HG03025 (cell line): ENCODE measurements around the gene SNX13.
"Not testable (repeated sequence)": the region's sequence is repeated elsewhere in the genome, so short reads cannot be mapped to it uniquely, and the experiment has no call there.

Source experiments
- ATAC-seq: cut with Tn5 transposase; IDR thresholded peaks from one replicate; pipeline ENCODE4 v1.9.1; 2021; ENCODE audit warnings: mild to moderate bottlenecking, moderate library complexity; ENCODE audit not compliant: unreplicated experiment, low FRiP score

Gene SNX13

DNA sequence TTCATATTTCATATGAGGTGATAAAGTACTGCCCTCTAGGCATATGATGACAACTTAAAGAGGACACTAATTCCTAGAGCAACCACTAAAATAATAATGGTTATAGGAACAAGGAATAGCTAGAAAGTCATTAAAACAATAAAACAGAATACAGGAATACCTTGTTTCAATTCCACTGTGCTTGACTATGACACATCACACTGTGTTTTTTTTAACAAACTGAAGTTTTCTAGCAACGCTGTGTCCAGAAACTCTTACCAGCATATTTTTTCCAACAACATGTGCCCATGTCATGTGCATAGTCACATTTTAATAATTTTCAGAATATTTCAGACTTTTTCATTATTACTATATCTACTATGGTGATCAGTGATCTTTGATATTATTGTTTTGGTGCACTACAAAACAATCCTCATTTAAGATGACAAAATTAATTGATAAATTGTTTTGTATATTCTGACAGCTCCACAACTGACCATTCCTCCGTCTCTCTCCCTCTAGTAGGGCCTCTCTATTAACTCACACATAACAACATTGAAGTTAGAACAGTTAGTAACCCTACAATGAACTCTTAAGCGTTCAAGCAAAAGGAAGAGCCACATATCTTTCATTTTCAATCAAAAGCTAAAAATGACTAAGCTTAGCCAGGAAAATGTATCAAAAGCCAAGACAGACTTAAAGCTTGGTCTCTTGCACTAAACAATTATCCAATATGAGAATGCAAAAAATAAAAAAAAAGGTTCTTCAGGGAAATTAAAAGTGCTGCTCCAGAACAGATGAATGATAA is 85.8 kb downstream of the SNX13 start:
- ATAC-seq, result no peak

DNA sequence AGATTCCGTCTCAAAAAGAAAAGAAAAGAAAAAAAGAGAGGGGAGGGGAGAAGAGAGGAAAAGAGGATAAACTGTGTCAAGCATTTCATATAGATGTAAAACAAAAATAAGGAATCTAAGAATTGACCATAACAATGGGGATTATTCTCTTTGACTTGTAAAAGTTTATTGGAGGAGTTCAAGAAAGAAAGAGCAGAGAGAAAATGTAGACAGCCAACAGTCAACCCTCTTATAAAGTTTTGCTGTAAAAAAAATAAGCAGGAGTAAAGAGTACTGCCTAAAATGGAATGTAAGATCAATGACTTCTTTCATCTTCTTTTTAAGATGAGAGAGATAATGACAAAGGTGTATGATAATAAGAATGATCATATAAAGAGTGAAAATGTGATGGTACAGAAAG is 87.9 kb downstream of the SNX13 start:
- no peak for ATAC-seq

DNA sequence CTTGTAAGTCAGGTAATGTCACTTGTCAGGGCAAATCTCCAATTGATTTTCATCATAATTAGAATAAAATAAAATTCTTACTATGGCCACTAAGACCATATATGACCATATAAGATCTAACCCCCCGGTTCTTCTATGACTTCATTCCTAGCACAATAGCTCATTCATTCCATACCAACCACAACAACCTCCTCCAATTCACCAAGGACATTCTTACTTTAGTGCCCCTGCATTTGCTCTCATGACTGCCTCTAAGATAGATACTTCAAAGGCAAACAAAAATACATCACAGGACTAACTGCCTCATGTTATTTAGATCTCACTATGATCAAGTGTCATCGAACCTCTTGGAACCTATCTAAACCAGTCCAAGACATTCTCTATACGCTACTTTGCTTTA is 90.8 kb downstream of the SNX13 start:
- ATAC-seq, result no peak

DNA sequence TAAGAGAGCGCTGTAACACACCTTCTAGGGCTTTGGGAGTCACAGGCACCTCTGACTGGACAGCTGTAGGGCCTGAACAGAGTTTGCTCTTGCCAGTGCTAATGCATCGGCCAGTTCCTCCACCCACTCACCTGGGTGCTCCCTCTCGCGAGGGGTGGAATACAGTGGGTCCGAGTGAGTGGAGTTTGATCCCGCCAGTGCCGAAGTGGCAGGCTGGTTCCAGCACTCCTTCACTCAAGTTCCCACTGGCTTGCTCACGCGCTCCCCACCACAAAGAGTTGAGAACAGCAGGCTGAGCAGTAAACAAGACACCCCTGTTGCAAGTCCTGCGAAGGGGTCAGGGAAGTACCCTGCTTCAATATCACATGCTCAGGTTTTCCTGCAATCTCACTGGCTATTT is 91.8 kb downstream of the SNX13 start:
- ATAC-seq, result no peak

DNA sequence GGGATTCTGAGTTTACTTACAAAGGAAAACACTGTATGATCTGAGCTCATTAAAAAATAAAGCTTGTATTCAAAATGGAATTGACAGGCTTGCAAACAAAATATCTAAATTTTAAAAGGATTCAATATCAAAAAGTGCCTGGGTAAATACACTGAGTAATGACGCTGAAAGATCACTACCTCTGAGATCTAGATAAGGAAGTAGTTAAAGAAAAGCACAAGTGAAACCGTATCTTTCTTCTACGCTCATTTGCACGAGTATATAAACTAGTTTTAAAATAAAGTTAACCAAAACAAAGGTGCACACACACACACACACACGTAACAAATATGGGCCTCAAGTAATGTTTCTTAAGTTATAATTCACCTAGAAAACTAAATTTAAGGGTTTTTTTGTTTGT is 93.4 kb downstream of the SNX13 start:
- no peak for ATAC-seq

DNA sequence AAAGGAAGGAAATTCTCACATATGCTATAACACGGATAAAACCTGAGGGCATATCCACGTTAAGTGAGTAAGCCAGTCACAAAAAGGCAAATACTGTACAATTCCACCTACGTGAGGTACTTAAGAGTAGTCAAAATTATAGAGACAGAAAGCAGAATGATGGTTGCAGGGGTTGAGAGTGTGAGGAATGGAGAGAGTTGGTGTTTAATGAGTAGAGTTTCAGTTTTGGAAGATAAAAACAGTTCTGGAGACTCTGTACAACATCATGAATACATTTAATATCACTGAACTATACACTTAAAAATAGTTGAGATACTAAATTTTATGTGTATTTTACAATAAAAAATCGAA is 95.1 kb downstream of the SNX13 start:
- no peak for ATAC-seq

DNA sequence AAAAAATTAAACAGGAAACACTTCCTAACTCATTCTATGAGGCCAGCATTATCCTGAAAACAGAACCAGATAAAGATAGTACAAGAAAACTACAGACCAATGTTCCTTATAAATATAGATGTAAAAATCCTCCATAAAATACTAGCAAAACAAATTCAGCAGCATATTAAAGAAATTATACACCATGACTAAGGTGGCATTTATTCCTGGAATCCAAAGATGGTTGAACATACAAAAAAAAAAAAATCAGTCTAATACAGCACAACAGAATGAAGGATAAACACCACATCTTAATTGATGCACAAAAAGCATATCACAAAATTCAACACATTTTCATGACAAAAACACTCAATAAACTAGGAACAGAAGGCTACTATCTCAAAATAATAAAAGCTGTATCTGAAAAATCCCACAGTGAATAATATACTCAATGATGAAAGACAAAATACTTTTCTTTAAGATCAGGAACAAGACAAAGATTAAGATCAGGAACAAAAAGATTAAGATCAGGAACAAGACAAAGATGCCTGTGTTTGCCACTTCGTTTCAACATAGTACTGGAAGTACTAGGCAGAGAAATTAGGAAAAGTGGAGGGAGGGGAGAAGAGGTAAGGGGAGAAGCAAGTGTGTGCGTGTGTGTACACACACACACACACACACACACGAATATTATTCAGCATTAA is 95.6 kb downstream of the SNX13 start:
- no peak for ATAC-seq

DNA sequence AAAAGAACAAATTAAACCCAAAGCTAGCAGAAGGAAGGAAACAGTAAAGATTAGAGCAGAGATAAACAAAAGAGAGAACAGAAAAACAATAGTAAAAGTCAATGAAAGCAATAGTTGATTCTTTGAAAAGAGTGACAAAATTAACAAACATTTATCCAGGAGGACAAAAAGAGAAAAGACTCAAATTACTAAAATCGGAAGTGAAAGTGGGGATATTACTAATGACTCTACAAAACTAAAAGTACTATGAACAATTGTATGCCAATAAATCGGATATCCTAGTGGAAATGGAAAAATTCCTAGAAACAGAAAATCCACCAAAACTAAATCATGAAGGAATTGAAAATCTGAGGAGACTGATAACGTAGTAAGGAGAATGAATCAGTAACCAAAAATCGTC is 96.3 kb downstream of the SNX13 start:
- ATAC-seq, result no peak

DNA sequence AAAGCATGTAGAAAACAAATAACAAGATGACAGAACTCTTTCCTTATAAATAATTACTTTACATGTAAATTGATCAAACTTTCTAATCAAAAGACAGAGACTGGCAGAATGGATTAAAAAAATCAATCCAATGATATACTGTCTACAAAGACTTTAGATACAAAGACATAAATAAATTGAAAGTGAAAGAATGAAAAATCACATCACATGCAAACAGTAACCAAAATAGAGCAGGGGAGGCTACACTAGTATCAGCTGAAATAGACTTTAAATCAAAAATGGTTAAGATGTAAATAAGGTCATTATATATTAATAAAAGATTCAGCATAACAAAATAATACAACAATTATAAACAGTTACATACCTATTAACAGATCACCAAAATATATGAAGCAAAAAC is 97.3 kb downstream of the SNX13 start:
- ATAC-seq, result no peak

DNA sequence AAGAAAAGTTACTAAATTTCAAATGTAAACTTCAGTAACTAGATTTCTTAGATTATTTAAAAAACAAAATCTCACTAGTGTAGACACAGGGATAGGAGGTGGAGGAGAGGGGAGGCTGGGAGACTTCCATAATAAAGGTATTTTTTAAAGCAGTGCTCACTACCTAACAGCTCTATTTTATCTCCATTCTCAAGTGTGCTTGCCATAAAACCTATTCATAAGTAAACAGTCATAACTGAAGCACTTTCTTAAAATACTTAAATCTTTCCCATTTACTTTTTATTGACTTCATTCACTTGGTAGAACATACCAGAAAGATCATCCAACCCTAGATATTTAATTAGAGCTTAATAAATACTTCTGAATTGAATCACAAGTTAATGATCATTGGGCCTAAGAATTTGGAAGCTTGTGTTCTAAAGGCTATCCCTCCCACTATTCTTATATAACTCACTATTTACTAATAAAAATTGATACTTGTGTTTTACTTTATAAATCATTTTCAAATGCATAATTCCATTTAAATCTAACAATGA is 107.4 kb downstream of the SNX13 start:
- ATAC-seq, result no peak

DNA sequence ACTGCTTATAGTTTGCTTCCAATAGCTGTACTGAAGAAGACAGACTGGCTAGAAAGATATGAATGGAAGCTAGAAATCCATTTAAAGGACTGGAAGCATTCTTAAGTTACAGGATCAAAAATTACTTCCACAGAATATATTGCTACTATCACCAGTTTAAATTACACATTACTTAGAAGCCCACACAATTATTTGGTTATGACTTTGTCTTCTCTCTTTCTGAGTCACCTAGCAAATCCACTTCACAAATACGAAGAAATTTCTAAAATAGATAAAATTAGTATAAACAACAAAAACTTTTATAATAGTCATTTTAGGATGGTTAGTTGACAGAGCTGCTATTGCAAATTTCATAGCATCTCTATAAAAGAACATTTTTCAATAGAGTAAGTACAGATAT is 108.1 kb downstream of the SNX13 start:
- ATAC-seq, result no peak

DNA sequence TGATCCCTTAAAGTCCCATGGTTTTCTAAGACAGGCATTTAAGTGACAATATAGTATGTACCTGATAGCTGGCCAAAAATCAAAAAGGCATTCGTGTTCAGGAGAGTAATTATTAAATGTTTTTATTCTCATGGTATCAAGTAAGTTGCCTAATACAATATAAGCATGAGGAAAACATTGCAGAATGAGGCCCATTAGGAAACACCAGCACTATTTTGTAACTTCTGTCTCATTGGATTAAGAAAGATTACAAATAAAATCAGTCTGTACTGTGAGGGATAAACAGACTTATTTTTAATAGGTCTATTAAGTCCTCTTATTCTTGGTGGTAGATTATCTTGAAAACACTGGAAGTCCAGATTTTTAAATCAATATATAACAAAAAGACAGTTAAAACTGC is 110.1 kb downstream of the SNX13 start:
- no peak for ATAC-seq

DNA sequence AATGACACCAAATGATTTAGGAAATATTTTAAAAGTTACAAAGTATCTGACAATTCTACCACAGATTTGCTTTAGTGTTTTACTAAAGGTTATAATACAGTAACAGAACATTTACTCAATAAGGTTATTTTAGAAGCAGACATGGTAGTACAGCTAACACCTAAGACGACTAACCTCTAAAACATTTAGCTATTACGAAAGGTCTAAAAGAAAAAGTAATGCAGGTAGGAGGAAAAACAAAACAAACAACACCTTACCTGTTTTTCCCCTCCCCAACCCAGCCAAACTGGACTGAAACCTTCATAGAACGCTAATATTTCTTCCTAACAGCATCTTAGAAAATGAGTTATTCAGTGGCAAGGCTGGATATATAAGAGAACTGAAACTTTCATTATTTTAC is 111.3 kb downstream of the SNX13 start:
- no peak for ATAC-seq

DNA sequence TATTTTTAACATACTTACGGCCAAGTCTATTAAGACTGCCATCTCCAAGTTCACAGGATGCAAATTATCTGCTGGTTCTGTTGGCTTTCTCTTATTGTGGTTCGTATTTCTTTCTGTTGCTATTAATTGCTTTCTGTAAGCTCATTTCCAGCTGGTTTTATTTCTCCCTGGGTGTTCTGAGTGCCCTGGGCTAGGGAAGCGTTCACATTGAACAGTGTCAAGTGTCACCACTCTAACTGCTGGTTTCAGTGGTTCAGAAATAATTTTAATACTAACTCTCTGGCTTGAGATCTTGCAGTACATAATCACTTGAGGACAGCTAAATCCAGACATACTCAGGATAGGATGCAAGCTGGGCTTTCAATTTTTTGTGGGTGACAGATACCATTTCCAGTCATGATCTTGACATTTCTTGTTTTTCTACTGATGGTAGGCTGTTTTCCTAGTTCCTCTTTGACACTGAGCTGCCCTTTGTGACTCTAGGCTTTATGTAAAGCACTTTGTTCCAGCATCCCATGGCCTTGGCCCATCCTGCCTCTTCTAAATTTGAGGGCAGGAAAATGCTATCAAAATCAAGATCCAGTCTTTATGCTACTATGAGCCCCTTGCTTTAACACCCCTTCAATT is 117.6 kb downstream of the SNX13 start:
- no peak for ATAC-seq

DNA sequence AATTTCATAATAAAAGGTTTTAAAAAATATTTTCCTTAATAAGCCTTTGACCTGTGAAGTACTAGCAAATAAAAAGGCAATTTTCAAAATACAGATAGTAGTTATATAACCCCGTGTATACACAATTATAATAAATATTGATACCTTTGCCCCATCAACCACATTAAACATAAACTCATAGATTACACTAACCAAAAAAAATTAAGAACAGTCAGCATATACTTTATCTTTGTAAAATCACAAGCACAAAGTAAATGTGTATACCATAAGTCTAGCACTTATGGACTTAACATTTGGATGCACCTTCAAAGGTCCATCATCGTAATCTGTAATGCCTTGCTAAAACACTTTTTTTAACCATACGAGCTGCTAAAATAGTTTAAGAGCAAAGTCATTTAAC is 123.4 kb downstream of the SNX13 start:
- ATAC-seq, result no peak

DNA sequence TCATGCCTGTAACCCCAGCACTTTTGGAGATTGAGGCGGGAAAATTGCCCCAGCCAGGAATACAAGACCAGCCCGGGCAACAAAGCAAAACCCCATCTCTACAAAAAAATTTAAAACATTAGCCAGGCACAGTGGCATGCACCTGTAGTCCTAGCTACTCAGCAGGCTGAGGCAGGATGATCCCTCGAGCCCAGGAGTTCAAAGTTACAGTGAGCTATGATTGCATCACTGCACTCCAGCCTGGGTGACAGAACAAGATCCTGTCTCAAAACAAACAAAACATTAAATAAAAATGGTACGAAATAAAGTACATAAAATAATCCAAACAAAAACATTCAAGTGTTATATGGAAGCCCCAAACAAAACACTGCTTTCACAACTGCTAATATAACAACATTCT is 125.0 kb downstream of the SNX13 start:
- ATAC-seq, result no peak

DNA sequence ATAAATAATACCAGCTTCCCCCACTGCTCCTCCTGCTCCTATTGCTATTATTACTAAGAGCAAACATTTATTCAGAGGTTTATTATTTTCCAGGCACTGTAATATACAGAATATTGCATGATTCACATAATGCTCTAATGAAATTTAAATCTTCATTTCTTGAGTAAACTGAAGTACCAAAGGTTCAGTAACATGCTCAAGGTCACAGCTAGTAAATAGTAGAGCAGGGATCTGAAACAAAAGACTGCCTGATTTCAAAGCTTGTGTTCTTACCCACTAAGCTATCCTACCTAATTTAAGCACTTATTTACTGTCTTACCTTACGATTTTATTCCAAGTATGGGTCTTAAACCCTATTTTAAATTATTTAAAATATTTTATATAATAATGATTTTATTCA is 126.2 kb downstream of the SNX13 start:
- ATAC-seq, result no peak

DNA sequence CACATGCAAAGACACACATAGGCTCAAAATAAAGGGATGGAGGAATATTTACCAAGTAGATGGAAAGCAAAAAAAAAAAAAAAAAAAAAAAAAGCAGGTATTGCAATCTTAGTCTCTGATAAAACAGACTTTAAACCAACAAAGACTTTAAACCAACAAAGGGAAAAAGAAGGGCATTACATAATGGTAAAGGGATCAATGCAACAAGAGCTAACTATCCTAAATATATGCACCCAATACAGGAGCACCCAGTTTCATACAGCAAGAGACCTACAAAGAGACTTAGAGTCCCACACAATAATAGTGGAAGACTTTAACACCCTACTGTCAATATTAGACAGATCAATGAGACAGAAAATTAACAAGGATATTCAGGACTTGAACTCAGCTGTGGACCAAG is 131.1 kb downstream of the SNX13 start:
- not testable (repeated sequence) for ATAC-seq

DNA sequence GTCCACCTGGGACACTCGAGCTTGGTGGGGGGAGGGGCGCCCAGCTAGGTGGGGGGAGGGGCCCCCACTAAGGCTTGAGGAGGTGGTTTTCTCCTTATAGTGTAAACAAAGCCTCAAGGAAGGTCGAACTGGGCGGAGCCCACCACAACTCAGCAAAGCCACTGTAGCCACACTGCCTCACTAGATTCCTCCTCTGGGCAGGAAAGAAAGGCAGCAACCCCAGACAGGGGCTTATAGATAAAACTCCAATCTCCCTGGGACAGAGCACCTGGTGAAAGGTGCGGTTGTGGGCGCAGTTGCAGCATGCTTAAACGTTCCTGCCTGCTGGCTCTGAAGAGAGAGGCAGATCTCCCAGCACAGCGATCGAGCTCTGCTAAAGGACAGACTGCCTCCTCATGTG is 133.1 kb downstream of the SNX13 start:
- no peak for ATAC-seq

DNA sequence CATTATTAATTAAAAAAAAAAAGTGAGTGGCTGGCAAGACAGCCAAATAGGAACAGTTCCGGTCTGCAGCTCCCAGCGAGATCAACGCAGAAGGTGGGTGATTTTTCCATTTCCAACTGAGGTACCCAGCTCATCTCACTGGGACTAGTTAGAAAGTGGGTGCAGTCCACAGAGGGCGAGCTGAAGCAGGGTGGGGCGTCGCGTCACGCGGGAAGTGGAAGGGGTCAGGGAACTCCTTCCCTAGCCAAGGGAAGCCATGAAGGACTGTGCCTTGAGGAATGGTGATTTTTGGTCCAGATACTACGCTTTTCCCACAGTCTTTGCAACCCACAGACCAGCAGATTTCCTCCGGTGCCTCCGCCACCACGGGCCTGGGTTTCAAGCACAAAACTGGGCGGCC is 133.7 kb downstream of the SNX13 start:
- no peak for ATAC-seq

DNA sequence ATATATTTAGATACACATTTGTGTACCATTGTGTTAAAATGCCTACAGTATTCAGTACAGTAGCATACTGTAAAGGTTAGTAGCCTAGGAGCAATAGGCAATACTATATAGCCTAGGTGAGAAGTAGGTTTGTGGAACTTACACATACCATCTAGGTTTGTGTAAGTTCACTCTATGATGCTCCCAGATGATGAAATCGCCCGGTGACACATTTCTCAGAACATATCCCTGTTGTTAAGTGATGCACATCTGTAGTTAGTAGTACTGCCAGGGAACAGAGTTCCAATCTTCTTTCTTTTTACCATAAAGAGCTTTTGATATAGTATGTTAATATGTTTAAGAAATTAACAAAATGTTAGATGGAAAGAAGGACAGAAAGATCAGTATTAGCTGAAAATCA is 138.2 kb downstream of the SNX13 start:
- no peak for ATAC-seq
